OCI-LY7 (cell line): ENCODE measurements around the gene ZNF525. TPM values are rescaled to one million over a fixed set of nuclear protein-coding genes. Genes with fewer than 3 reads are reported as not detected.

ENCODE experiments used
- BruUV-seq: library from RNA; stranded (reverse); fragments of 400-500 nt; replicated peaks from 2 replicates; lab custom pipeline; 2021; lab: Mats Ljungman, UMichigan
- CTCF ChIA-PET: fragments of 300-600 bp; sonication (Branson Sonifier 250); formaldehyde crosslinking; loops from one replicate; lab custom pipeline; 2022; ENCODE audit warnings: antibody characterized with exemption; ENCODE audit not compliant: unreplicated experiment; lab: Charles Lee
- POLR2A ChIA-PET: fragments of 300-600 bp; sonication (Branson Sonifier 250); formaldehyde crosslinking; loops from one replicate; lab custom pipeline; 2022; ENCODE audit warnings: antibody characterized with exemption; lab: Charles Lee
- DNase-seq: peaks from one replicate; pipeline ENCODE4 v3.0.0-alpha.2; 2015; ENCODE audit warnings: low spot score
- H2AFZ ChIP-seq: fragments of 200-600 bp; sonication (generic), shearing (Covaris generic); 2 replicates; pipeline ENCODE4 v1.6.1; 2014; ENCODE audit warnings: mild to moderate bottlenecking, antibody characterized with exemption, low read length, moderate library complexity
- H3K27ac ChIP-seq: fragments of 200-600 bp; sonication (generic); 2 replicates; pipeline ENCODE4 v1.5.1; 2014; ENCODE audit warnings: mixed run types, low read depth, mild to moderate bottlenecking, moderate library complexity, low read length, inconsistent platforms; ENCODE audit not compliant: poor library complexity, severe bottlenecking
- H3K36me3 ChIP-seq: fragments of 200-600 bp; sonication (generic); 2 replicates; pipeline ENCODE4 v1.6.1; 2014; ENCODE audit warnings: mild to moderate bottlenecking, antibody characterized with exemption, low read length, moderate library complexity, mixed read lengths; ENCODE audit not compliant: insufficient read depth
- H3K4me1 ChIP-seq: fragments of 200-600 bp; sonication (generic); 2 replicates; pipeline ENCODE4 v1.5.1; 2014; ENCODE audit warnings: mild to moderate bottlenecking, low read length; ENCODE audit not compliant: insufficient read depth, poor library complexity, severe bottlenecking
- H3K4me2 ChIP-seq: fragments of 200-600 bp; sonication (generic); 2 replicates; pipeline ENCODE4 v1.6.1; 2014; ENCODE audit warnings: mild to moderate bottlenecking, low read length
- H3K4me3 ChIP-seq: fragments of 200-600 bp; sonication (generic); 2 replicates; pipeline ENCODE4 v1.5.1; 2014; ENCODE audit warnings: mild to moderate bottlenecking, low read depth, low read length; ENCODE audit not compliant: poor library complexity, severe bottlenecking
- H3K79me2 ChIP-seq: fragments of 200-600 bp; sonication (generic); 2 replicates; pipeline ENCODE4 v1.6.1; 2016; ENCODE audit warnings: low read depth, mild to moderate bottlenecking, low read length, moderate library complexity, mixed read lengths; ENCODE audit not compliant: insufficient read depth
- H3K9me2 ChIP-seq: fragments of 200-600 bp; sonication (generic); 2 replicates; pipeline ENCODE4 v1.6.1; 2016; ENCODE audit warnings: mild to moderate bottlenecking, low read length, mixed read lengths; ENCODE audit not compliant: insufficient read depth
- H3K9me3 ChIP-seq: fragments of 200-600 bp; sonication (generic); 2 replicates; pipeline ENCODE4 v1.6.1; 2014; ENCODE audit warnings: mild to moderate bottlenecking, mixed run types, low read length, mixed read lengths
- H4K20me1 ChIP-seq: fragments of 200-600 bp; sonication (generic); 2 replicates; pipeline ENCODE4 v1.6.1; 2014; ENCODE audit warnings: mild to moderate bottlenecking, antibody characterized with exemption, low read length, moderate library complexity, mixed read lengths; ENCODE audit not compliant: insufficient read depth
- CTCF ChIP-seq: fragments of 200-600 bp; sonication (generic); conservative IDR thresholded peaks from 2 replicates; pipeline ENCODE4 v1.5.1; 2014; ENCODE audit warnings: mild to moderate bottlenecking, antibody characterized with exemption, low read length, moderate library complexity, mixed read lengths
- EZH2phosphoT487 ChIP-seq: fragments of 200-600 bp; sonication (generic); IDR thresholded peaks from 2 replicates; pipeline ENCODE4 v1.6.1; 2018; ENCODE audit warnings: low read depth, borderline replicate concordance, mild to moderate bottlenecking, mixed run types, antibody characterized with exemption, low read length, moderate library complexity, mixed read lengths
- intact Hi-C: fragments of 100-400 bp; cut with micrococcal nuclease; formaldehyde crosslinking; loops from one replicate; pipeline ENCODE4 v1.10.0; 2022; ENCODE audit not compliant: unreplicated experiment
- total RNA-seq, 2 experiments: library from RNA; depleted of rRNA in 1 of 2; stranded (reverse); fragments of >200 nt in 1 of 2; shearing (Covaris generic) in 1 of 2; gene quantifications; 2 replicates each; pipeline ENCODE4 v1.2.3, GENCODE V29; 2014 to 2022

The ZNF525 gene
- total RNA-seq, 2 experiments from 2014 or later: 21.0 TPM

- H3K79me2 ChIP-seq: no peaks in the 10 kb centered on the region
- no peaks in the 10 kb centered on the region for H3K9me2 ChIP-seq
- no peak overlapping the region for H3K27ac ChIP-seq
- POLR2A ChIA-PET: no interaction called here
- H3K4me3 ChIP-seq: no peak overlapping the region
- CTCF ChIA-PET: no interaction called here
- no peak overlapping the region for H2AFZ ChIP-seq
- H3K36me3 ChIP-seq: no peaks in the 10 kb centered on the region
- TF ChIP-seq CTCF (peak; percentile 87), EZH2phosphoT487 (no peak)
- no peaks in the 10 kb centered on the region for H3K9me3 ChIP-seq
- DNase-seq: peak; percentile 62
- intact Hi-C loops: loop anchor here (2.0 kb wide), 1 partner anchor 322 kb away; no protein-coding TSS in a partner anchor
- H3K4me2 ChIP-seq: no peak overlapping the region
- H4K20me1 ChIP-seq: no peaks in the 10 kb centered on the region
- BruUV-seq: no TSS peak
- no peaks in the 10 kb centered on the region for H3K4me1 ChIP-seq
These were observed 59.6 kb downstream of the ZNF525 start for GRCh38 chr19:53424968-53425597.

GRCh38 chr19:53431399-53432087 is 66.0 kb downstream of the ZNF525 start, which contains the start of gene ZNF761:
ZNF761 (plus strand) TSS chr19:53431984; CDS start chr19:53447269, 15,285 bp downstream.
- ChIA-PET POLR2A (no interaction called here), CTCF (no interaction called here)
- Histone ChIP-seq H4K20me1 (no peaks in the 10 kb centered on the region), H3K9me3 (no peaks in the 10 kb centered on the region), H3K27ac (peak within 1 kb of the TSS; percentile 14), H3K9me2 (no peaks in the 10 kb centered on the region), H3K4me2 (peak within 1 kb of the TSS; percentile 98), H3K4me1 (peaks cover 10% of the 10 kb centered on the region), H3K79me2 (peaks cover 15% of the 10 kb centered on the region), H3K4me3 (peak within 1 kb of the TSS; percentile 84), H3K36me3 (peaks cover 34% of the 10 kb centered on the region), H2AFZ (peak within 1 kb of the TSS; percentile 66; the same call in 1 of the 2 replicates)
- TF ChIP-seq CTCF: 0 out of 2 replicates have a peak, but pooled peaks have one; percentile 18
- TF ChIP-seq EZH2phosphoT487: no peak
- DNase-seq: peak; percentile 92
- no TSS peak for BruUV-seq
- intact Hi-C loops: loop anchor here (5.0 kb wide), 1 partner anchor 234 kb away; no protein-coding TSS in a partner anchor
